Activated gamma-delta T cell (primary cell): ENCODE measurements around the gene TBX6.
"Not testable (repeated sequence)": the region's sequence is repeated elsewhere in the genome, so short reads cannot be mapped to it uniquely, and the experiment has no call there.

ENCODE experiments used
- DNase-seq: peaks from one replicate; lab custom pipeline; 2025; lab: John Stamatoyannopoulos, UW
- total RNA-seq, 2 donors: gene quantifications; one replicate each; lab custom pipeline; 2026; lab: John Stamatoyannopoulos, UW

TBX6 gene, protein sequence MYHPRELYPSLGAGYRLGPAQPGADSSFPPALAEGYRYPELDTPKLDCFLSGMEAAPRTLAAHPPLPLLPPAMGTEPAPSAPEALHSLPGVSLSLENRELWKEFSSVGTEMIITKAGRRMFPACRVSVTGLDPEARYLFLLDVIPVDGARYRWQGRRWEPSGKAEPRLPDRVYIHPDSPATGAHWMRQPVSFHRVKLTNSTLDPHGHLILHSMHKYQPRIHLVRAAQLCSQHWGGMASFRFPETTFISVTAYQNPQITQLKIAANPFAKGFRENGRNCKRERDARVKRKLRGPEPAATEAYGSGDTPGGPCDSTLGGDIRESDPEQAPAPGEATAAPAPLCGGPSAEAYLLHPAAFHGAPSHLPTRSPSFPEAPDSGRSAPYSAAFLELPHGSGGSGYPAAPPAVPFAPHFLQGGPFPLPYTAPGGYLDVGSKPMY
- total RNA-seq = 0.44 to 1.6 reads per million in 2 donors

DNA sequence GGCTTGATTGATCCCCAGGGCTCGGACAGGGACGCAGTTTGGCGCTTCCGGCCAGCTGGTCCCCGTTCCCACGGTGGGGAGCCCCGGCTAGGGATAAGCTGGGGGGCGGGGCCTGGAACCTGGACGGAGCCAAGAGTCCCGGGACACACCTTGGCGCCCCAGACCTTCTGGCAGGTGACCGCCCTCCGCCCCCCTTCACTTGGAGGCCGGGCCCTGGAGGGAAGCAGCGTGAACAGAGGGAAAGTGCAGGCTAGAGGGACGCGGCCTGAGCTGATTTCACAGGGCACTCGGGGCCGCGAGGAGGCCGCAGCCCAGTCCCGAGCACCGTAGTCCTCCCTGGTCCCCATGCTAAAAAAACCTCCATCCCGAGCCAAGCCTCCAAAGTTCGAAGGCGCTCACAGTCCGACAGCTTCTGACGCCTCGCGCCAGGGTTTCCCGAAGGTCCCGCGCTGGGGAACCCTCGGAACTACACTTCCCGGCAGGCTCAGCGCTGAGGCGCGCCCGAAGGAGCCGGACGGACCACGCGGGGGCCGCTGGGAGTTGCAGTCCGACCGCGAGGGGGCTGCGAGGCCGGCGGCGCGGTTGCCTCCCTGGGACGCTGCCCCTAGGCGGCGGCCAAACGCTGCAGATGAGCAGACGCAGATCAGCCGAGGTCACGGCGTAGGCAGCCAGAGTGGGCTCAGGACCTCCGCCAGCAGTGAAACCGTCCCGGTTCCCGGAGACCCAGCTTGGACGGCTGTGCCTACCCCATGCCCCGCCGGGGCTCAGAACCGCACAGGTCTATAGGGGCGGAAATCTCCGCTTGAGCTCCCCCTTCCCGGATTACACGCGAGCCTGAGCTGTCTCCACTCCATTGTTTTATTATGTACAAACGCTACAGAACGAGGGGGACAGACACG lies at the start of gene TBX6:
Gene TBX6, minus strand, starts transcription at position 451 of the 899 bp plus-strand sequence. CDS start 731 bp downstream, outside the sequence.
- peak; percentile 86 for DNase-seq

DNA sequence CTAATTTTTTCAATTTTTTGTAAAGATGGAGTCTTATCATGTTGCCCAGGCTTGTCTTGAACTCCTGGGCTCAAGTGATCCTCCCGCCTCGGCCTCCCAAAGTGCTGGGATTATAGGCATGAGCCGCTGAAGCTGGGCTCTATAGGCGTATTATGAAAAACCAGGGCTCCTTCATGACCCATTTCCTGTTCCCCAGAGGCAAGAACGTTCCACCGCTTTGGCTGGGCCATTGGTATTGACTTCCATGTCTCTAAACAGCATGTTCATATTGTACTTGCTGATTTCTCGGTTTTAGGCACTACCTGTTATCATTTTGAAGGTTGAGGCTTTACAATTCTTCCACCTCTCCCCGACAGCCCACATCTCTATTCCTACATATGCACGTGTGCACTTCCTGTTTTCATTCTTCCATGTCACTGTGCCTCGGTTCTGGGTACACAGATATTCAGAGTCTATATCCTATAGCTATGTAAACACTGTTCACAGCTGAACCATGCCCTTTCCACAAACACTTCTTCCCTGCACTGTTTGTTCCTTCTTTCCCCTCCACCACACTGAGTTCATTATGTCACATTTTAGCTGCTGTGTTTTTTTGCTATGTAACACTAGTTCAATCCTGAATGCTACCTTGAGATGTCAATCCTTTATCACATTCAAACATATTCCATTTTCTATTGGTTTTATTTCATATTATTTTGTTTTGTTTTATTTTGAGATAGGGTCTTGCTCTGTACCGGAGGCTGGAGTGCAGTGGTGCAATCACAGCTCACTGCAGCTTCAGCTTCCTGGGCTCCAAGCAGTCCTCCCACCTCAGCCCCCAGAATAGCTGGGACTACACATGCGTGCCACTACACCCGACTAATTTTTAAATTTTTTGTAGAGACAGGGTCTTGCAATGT lies 48.1 kb upstream of the TBX6 start:
- no peak for DNase-seq

DNA sequence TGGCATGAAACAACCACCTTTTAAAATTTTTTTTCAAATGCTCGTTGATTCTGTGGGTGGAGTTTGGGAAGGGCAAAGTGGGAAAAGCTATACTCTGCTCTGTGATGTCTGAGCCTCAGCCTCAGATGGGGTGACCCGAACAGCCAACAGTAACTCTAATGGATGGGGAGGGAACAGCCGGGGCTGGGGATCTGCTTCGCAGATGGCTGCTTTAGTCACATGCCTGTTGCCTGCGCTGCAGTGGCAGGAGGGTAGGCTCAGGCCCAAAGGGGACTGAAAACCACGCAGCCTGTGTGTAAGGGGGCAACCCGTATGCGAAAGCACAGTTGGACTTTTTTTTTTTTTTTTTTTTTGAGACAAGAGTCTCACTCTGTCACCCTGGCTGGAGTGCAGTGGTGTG lies 46.2 kb upstream of the TBX6 start:
- no peak for DNase-seq

DNA sequence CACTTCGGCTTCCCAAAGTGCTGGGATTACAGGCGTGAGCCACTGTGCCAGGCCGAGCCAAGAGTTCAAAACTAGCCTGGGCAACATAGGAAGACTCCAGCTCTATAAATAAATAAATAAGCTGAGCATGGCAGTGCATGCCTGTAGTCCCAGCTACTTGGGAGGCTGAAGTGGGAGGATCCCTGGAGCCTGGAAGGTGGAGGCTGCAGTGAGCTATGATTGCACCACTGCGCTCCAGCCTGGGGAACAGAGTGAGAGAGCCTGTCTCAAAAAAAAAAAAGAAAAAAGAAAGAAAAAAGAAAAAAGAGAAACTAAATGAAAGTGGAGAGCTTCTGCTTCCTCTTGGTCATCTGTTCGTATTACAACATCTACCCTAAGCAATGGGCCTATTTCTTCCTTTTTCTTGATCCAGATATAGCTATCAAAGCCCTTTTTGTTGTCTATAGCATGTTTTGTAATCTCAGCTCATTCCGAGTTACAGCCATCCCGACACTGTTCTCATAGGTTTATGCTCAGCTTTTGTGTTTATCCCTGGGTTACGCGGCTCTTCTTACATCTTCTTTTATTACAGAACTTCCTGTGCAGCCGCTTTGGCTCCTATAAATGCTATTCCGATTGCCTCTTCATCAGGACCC lies 45.4 kb upstream of the TBX6 start:
- no peak for DNase-seq

DNA sequence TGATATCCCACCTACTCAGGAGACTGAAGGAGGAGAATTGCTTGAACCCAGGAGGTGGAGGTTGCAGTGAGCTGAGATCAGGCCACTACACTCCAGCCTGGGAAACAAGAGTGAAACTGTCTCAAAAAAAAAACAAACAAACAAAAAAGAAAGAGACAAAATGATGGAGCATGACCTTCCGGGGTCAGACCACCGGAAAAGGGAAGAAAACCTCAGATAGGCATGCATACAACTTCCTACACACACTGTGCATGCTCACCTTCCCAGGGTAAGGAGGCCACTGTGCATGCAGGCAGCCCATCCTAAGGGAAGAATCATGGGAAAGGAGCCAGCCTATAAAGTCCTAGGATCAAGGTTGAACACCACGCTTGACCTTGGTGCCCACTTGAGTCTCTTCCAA lies 40.9 kb upstream of the TBX6 start:
- no peak for DNase-seq

DNA sequence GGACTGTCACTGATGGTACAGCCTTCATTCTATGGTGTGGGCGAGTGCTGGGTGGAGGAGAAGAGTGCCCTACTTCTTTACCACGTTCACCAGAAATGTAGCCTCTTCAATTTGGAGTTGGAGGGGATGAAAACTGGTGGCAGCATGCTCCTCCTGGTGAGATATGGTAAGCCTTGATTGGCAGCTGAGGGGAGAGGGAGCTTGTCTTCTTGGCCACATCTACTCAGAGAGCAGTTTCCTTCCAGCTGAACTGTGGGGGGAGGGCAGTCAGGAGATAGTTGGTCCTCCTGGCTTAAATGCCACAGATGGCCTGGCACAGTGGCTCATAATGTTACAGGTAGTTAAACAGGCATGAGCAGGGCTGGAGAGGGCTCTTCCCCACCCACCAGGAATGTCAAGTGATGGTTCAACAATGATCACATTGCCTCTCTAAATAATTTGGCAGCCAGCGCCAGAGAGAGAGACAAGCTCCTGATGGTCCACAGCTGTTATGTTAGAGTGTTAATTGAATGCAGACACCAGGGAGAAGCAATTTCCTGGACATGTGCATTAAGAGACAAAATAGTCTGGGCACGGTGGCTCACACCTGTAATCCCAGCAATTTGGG lies 40.2 kb upstream of the TBX6 start:
- no peak for DNase-seq

DNA sequence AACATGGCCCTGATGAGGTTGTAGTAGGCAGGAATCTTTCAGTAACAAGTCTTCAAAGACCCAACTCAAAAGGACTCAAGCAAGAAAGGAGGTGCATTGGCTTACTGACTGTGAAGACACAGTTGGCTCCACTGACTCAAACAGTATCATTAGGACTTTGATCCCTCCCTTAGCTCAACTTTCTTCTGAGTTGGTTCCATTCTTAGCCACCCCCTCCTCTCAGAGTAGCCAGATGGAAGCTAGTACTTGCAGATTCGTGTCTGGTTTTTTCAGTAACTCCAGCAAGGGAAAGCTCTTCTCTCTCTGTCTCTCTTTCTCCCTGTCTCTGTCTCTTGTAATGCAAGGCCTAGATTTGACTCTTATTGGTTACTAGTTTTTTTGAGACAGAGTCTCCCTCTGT lies 36.3 kb upstream of the TBX6 start:
- DNase-seq = no peak

DNA sequence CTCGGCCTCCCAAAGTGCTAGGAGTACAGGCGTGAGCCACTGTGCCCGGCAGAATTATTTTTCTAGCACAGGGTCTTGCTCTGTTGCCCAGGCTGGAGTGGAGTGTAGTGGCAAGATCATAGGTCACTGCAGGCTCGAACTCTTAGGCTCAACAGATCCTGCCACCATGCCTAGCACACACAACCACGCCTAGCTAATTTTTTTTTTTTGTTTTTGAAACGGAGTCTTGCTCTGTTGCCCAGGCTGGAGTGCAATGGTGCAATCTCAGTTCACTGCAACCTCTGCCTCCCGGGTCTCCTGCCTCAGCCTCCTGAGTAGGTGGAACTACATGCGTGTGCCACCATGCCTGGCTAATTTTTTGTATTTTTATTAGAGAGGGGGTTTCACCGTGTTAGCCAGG lies 34.0 kb upstream of the TBX6 start:
- not testable (repeated sequence) for DNase-seq

DNA sequence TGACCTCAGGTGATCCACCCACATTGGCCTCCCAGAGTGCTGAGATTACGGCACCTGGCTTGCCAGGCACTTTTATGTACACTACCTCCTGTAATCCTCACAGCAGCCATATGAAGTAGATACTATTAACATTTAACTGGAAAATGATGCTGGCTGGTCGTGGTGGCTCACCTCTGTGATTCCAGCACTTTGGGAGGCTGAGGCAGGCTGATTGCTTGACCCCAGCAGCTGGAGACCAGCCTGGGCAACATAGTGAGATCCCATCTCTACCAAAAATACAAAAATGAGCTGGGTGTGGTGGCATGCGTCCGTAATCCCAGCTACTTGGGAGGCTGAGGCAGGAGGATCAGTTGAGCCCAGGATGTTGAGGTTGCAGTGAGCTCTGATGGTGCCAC lies 33.3 kb upstream of the TBX6 start:
- no peak for DNase-seq

DNA sequence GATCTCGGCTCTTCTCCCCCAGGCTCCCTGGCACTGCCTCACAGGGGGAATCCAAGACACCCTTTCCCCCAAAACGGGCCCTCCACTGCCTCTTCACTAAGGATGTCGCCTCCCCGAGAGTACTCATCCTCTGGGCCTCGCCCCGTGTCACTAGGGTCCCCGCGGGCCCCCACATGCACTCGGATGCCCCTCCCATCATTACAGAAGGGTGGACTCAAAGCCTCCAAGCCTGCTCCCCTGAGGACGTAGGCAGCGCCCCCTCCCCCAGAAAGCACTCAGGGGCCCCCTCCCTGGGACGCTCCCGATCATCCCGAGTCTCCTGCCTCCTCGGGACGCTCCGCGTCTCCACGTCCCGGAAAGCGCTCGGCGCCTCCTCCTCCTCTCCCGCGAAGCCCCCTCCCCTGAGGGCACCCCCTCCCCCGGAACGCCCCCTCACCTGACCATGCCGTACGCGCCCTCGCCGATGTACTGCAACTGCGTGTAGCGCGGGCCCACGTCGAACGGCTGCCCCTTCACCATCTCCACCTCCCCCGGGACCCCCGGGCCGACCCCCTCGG lies 31.0 kb upstream of the TBX6 start:
- DNase-seq = no peak

DNA sequence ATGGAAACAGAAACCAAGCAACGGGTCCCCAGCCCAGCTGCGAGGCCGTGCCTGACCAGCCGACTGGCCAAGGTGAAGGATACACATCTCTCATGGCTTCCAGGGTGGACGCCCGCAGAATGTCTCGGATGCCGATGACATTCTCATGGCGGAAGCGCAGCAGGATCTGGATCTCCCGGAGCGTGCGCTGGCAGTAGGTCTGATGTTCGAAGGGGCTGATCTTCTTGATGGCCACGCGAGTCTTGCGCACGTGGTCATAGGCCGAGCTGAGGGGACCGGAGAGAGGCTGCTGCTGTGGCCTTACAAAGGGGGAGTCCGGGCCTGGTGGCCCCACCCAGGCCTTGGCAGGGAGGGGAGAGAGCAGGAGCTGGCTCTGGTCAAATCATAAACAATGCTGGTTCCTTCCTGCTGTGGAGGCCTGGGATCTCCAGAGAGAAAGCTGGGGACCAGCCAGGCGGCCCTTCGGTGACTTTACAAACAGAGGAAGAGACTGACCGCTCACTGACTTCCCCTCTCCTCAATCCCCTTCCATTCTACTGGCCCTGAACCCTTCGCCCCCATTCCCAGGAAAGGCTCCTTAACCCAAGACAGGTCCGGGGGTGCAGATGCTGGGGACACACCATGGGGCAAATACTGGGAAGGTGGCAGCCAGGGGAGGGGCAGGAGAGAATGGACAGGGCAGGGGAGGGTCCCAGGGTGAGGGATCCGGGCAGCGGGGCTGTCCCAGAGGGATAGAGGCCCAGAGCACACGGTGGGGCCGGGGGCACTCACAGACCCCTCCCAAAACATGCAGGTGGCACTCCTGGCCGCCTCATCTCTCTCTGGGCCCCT lies 30.2 kb upstream of the TBX6 start:
- no peak for DNase-seq

DNA sequence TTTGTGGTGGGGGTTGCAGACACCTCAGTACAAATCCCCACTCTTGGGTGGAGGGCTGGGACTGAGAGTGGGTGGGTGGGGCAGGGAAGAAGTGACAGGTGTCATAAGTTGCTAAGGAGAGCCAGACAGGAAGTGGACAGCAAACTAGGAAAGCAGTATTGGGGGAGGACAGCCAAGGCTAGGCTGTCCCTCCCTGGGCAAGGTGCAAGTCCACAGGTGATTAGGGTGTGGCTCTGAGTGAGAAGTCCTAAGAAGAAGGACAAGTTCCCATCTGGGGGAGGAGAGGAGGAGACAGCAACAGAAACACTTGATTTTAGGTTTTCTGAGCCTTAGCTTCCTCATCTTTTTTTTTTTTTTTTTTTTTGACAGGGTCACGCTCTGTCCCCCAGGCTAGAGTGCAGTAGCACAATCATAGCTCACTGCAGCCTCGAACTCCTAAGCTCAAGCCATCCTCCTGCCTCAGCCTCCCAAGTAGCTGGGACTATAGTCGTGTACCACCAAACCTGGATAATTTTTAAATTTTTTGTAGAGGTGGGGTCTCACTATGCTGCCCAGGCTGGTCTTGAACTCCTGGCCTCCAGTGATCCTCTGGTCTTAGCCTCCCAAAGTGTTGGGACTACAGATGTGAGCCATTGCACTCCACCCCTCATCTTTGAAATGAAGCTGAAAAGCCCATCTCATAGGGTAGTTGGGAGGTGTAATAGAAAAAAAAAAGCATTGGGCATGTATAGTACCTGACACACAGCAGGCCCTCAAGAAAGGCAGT lies 28.8 kb upstream of the TBX6 start:
- no peak for DNase-seq

DNA sequence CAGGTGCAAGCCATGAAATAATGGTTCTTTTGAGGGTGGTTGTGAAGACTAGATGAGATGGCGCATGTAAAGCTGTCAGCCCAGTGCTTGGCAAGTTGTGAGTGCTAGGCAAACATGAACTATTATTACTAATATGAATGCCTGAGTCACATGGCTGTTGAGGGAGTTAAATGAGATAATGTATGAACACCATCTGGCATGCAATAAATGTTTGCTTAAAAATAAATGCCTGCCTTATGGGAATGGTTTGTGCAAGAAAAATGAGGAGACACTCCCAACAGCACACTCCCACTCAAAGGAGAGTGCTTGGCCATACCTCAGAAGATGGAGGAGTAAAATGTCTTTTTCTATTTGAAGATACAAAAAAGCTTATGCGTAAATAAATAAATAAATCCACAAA lies 27.7 kb upstream of the TBX6 start:
- DNase-seq = no peak

DNA sequence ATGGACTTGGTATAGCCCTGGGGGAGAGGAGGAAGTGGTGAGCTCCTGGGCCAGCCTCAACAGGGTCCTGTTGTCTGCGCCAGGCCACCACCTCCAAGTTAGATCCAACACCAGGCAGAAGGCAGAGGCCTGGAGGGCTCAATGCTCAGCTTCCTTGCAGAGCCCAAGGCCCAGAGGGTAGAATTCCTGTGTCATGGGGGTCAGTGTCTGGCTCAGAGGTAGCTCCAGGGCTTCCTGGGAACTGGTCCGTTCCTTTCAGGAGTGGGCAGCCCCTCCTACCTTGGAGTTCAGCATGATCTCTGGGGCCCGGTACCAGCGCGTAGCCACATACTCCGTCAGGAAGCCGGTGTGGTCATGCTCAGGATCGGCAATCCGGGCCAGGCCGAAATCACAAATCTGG lies 26.0 kb upstream of the TBX6 start:
- no peak for DNase-seq

DNA sequence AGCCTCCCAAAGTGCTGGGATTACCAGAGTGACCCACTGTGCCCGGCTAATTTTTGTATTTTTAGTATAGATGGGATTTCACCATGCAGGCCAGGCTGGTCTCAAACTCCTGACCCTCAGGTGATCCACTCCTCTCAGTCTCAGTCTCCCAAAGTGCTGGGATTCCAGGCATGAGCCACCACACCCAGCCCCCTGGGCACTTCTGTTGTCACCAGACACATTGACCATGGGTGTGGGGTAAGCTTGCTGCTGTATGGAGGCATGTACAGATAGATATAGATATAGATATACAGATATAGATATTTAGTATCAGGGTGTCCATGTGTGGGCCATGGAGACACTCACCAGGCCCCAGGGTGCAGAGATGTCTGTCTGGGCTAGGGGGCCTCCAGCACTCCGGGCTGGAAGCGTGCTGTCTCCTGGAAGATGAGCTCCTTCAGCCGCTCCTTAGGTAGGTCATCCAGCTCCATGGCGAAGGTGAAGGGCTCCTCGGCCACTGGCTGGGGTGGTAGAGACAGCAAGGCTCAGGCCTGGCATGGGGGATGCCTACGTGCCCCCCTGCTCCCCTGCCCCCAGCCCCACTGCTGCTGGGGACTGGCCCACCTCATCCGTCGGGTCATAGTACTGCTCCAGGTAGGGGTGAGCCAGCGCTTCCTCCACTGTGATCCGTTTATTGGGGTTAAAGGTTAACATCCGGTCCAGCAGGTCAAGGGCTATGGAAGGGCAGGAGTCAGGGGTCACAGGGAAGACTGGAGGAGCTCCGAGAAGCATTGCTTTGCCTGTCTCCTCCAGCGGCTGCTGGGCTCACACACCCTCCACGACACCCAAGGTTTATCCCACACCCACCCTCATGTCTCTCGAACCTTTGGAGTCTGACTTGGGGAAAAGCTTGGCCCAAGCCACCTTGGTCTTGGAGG lies 24.8 kb upstream of the TBX6 start:
- DNase-seq = no peak

DNA sequence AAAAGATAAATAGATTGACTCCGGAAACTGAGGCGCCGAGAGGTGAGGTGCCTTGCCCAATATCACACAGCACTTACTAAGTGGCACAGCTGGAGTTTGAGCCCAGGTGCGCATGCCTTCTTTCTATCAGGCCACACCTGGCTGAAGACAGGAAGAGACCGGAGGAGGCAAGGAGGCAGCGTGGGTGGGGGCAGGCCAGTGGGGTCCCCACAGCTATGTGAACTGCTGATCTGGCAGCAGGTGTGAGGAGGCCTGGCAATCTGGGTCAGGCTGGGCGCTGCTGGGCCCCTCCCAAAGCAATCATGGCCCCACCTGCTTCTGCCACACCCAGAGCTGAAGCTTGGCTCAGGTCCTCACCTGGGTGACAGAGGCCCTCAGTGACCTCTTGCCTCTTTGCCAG lies 23.5 kb upstream of the TBX6 start:
- DNase-seq = no peak

DNA sequence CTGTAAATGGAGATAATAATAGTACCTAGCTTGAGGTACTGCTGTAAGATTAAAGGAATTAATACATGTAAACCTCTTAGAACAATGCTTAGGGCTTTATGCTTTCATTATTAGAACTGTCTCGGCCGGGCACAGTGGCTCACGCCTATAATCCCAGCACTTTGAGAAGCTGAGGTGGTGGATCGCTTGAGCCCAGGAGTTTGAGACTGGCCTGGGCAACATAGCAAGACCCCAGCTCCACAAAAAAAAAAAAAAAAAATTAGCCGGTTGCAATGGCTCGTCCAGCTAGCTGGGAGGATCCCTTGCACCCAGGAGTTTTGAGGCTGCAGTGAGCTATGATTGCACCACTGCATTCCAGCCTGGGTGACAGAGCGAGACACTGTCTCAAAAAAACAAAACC lies 23.1 kb upstream of the TBX6 start:
- DNase-seq = not testable (repeated sequence)

DNA sequence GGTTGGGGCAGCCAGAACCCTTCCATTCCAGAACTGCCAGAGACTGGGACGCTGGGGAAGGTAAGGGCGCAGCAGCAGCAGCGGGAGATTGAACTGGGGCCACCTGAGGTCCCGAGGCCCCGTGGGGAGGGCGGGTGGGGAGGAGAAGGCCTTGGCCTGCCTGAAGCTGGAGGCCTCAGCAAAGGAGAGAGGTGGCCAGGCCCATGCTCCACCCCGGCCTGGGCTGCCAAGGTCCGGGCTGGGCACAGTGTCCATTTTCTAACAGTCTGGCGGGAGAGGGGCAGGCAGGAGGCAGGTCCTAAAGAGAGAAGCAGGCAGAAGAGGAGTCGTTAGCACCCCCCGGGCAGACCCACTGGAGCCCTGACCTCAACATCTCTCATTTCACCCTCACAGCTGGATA lies 22.7 kb upstream of the TBX6 start:
- DNase-seq = no peak
